K562 (cell line): ENCODE data around the gene CRADD. TPM values are rescaled to one million over a fixed set of nuclear protein-coding genes. Genes with fewer than 3 reads are reported as not detected.

Experiments
- ATAC-seq: fragments of 200-7000 bp; cut with Tn5 transposase; 3 replicates; pipeline ENCODE4 v1.9.1; 2020; ENCODE audit warnings: moderate library complexity
- BruUV-seq: library from RNA; stranded (reverse); fragments of 400-500 nt; replicated peaks from 2 replicates; lab custom pipeline; 2021; lab: Mats Ljungman, UMichigan
- CTCF ChIA-PET: fragments of 300-600 bp; formaldehyde crosslinking; extraction: SDS; loops from one replicate; lab custom pipeline; 2021; ENCODE audit warnings: low intra/inter-chr PET ratio; lab: Yijun Ruan, JAX
- POLR2A ChIA-PET: fragments of 300-600, 350-650 bp; sonication (Branson Sonifier 250); formaldehyde crosslinking; extraction: SDS; loops from one replicate; lab custom pipeline; 2021; ENCODE audit warnings: antibody characterized with exemption, inconsistent platforms; lab: Yijun Ruan, JAX
- DNase-seq, 4 experiments: peaks; one replicate each; pipeline versions ENCODE4 v3.0.0 to v3.0.0-alpha.2; 2011 to 2018; ENCODE audit warnings: low spot score in 3 of 4, mixed read lengths in 3 of 4; ENCODE audit errors: extremely low read depth in 1 of 4
- FAIRE-seq: peaks from 2 replicates; lab custom pipeline; 2011; peaks lifted over from hg19 to GRCh38; lab: Jason Lieb, UNC
- H2AFZ ChIP-seq: 2 replicates; pipeline ENCODE4 v1.6.0; 2011; ENCODE audit warnings: low read depth, low read length, control low read depth, inconsistent platforms
- H3K27ac ChIP-seq: fragments of 200-600 bp; 3 replicates; pipeline ENCODE4 v1.8.0; 2011; ENCODE audit warnings: low read depth, mild to moderate bottlenecking, control low read depth, inconsistent platforms, low read length, moderate library complexity, mixed read lengths; ENCODE audit errors: extremely low read depth
- H3K27me3 ChIP-seq, 2 experiments: fragments of 300-600 bp in 1 of 2; 2 replicates in 1 of 2; 3 replicates in 1 of 2; pipeline versions ENCODE4 v1.6.0 to v1.8.0; 2011; ENCODE audit warnings: inconsistent platforms in 2 of 2, low read length in 2 of 2, mild to moderate bottlenecking in 1 of 2, mixed read lengths in 1 of 2, moderate library complexity in 1 of 2; ENCODE audit not compliant: control insufficient read depth in 2 of 2, insufficient read depth in 2 of 2
- H3K36me3 ChIP-seq: fragments of 300-600 bp; 3 replicates; pipeline ENCODE4 v1.8.0; 2011; ENCODE audit warnings: mild to moderate bottlenecking, low read length, inconsistent platforms; ENCODE audit not compliant: control insufficient read depth, insufficient read depth
- H3K4me1 ChIP-seq, 2 experiments: fragments of 200-600 bp in 1 of 2; replicated peaks in 1 of 2; 2 replicates in 1 of 2; 3 replicates in 1 of 2; pipeline versions ENCODE4 v1.5.1 to v1.8.0; 2011; ENCODE audit warnings: inconsistent platforms in 2 of 2, low read length in 2 of 2, mild to moderate bottlenecking in 1 of 2, mixed read lengths in 1 of 2, moderate library complexity in 1 of 2; ENCODE audit not compliant: control insufficient read depth in 2 of 2, insufficient read depth in 2 of 2
- H3K4me2 ChIP-seq: 2 replicates; pipeline ENCODE4 v1.6.1; 2011; ENCODE audit warnings: low read length, control low read depth, inconsistent platforms, mixed read lengths; ENCODE audit not compliant: insufficient read depth
- H3K4me3 ChIP-seq: fragments of 200-600 bp; sonication (generic), shearing (Covaris generic); 2 replicates; pipeline ENCODE4 v1.5.1; 2016; ENCODE audit warnings: control low read depth, inconsistent platforms
- H3K79me2 ChIP-seq: fragments of 200-600 bp; 3 replicates; pipeline ENCODE4 v1.8.0; 2011; ENCODE audit warnings: low read length, inconsistent platforms; ENCODE audit not compliant: control insufficient read depth, insufficient read depth
- H3K9ac ChIP-seq, 2 experiments: 2 replicates each; pipeline versions ENCODE4 v1.6.0 to v1.6.1; 2011; ENCODE audit warnings: low read depth in 2 of 2, low read length in 2 of 2, control low read depth in 1 of 2, inconsistent platforms in 1 of 2, mild to moderate bottlenecking in 1 of 2, mixed read lengths in 1 of 2; ENCODE audit not compliant: insufficient read depth in 1 of 2
- H3K9me1 ChIP-seq: one replicate; pipeline ENCODE4 v1.6.0; 2011; ENCODE audit warnings: inconsistent platforms, mild to moderate bottlenecking, low read length, moderate library complexity; ENCODE audit not compliant: control insufficient read depth, insufficient read depth
- H3K9me3 ChIP-seq: replicated peaks from 2 replicates; pipeline ENCODE4 v1.5.1; 2011; ENCODE audit warnings: low read depth, low read length, inconsistent platforms; ENCODE audit not compliant: control insufficient read depth, insufficient read depth
- H4K20me1 ChIP-seq: replicated peaks from 2 replicates; pipeline ENCODE4 v1.6.1; 2011; ENCODE audit warnings: low read length, inconsistent platforms, mixed read lengths; ENCODE audit not compliant: control insufficient read depth, insufficient read depth
- BHLHE40 ChIP-seq: IDR thresholded peaks from 2 replicates; pipeline ENCODE4 v1.6.1; 2011; ENCODE audit warnings: low read length, improper control_type of control experiment
- CXXC5 ChIP-seq: fragments of 250-450 bp; sonication (Bioruptor Pico); IDR thresholded peaks from 2 replicates; pipeline ENCODE4 v1.8.0; 2022; ENCODE audit warnings: inconsistent platforms, mild to moderate bottlenecking, moderate library complexity
- FOXM1 ChIP-seq, 2 experiments: fragments of 450-650 bp in 1 of 2; sonication (generic) in 1 of 2; formaldehyde crosslinking in 1 of 2; IDR thresholded peaks; 2 replicates each; pipeline versions ENCODE4 v1.6.1 to v1.9.0; 2017 to 2022; ENCODE audit warnings: low read depth in 2 of 2, mild to moderate bottlenecking in 2 of 2, missing genetic modification reagents in 1 of 2, moderate library complexity in 1 of 2
- FOXP1 ChIP-seq: sonication (generic); formaldehyde crosslinking; IDR thresholded peaks from 2 replicates; pipeline ENCODE4 v1.8.0; 2022; ENCODE audit warnings: mild to moderate bottlenecking, missing genetic modification reagents
- HNRNPH1 ChIP-seq: fragments of 200-400 bp; formaldehyde crosslinking; optimal IDR thresholded peaks from 2 replicates; pipeline ENCODE3; 2017; ENCODE audit warnings: low read depth, mild to moderate bottlenecking, low read length, moderate library complexity
- HNRNPK ChIP-seq: fragments of 200-400 bp; formaldehyde crosslinking; IDR thresholded peaks from one replicate; pipeline ENCODE4 v1.6.1; 2018; ENCODE audit warnings: mild to moderate bottlenecking, low read depth, low read length; ENCODE audit not compliant: poor library complexity, severe bottlenecking
- KLF10 ChIP-seq: fragments of 250-450 bp; sonication (Bioruptor Pico); IDR thresholded peaks from 2 replicates; pipeline ENCODE4 v1.6.1; 2021; ENCODE audit warnings: matching md5 sums
- MBD2 ChIP-seq: sonication (generic); IDR thresholded peaks from 2 replicates; pipeline ENCODE4 v1.6.1; 2016; ENCODE audit warnings: low read depth, borderline replicate concordance
- MXI1 ChIP-seq: IDR thresholded peaks from 2 replicates; pipeline ENCODE4 v1.6.1; 2011; ENCODE audit warnings: low read depth, mild to moderate bottlenecking, improper control_type of control experiment, low read length
- NR3C1 ChIP-seq: sonication (generic); formaldehyde crosslinking; IDR thresholded peaks from 2 replicates; pipeline ENCODE4 v1.8.1; 2022; ENCODE audit warnings: missing genetic modification reagents
- RBM14 ChIP-seq: fragments of 200-400 bp; formaldehyde crosslinking; IDR thresholded peaks from 2 replicates; pipeline ENCODE4 v1.6.1; 2018; ENCODE audit warnings: low read depth, mild to moderate bottlenecking, low read length, moderate library complexity, borderline replicate concordance; ENCODE audit not compliant: insufficient read depth
- RBM22 ChIP-seq: fragments of 200-400 bp; formaldehyde crosslinking; IDR thresholded peaks from 2 replicates; pipeline ENCODE4 v1.6.1; 2018; ENCODE audit warnings: low read length, low read depth; ENCODE audit not compliant: poor library complexity, severe bottlenecking
- STAT5A ChIP-seq: IDR thresholded peaks from 2 replicates; pipeline ENCODE4 v1.6.1; 2012; ENCODE audit warnings: low read length, inconsistent platforms, borderline replicate concordance
- ZKSCAN8 ChIP-seq: fragments of 200-800 bp; sonication (Bioruptor generic); IDR thresholded peaks from 2 replicates; pipeline ENCODE4 v1.6.1; 2016; ENCODE audit warnings: missing genetic modification characterization, missing compliant biosample characterization
- ZNF511 ChIP-seq: sonication (generic); formaldehyde crosslinking; IDR thresholded peaks from 2 replicates; pipeline ENCODE4 v1.8.0; 2022; ENCODE audit warnings: mild to moderate bottlenecking, missing genetic modification reagents
- in situ Hi-C: fragments of 300-500 bp; cut with MboI; formaldehyde crosslinking; loops from 4 replicates; pipeline ENCODE4 v1.15.0; 2018; ENCODE audit warnings: inconsistent platforms, mixed read lengths
- intact Hi-C: fragments of 100-400 bp; cut with micrococcal nuclease; formaldehyde crosslinking; loops from 2 replicates; pipeline ENCODE4 v1.14.2; 2022
- polyA plus RNA-seq, 8 experiments: library from polyadenylated mRNA; depleted of rRNA in 4 of 8; stranded (reverse) in 5 of 8; unstranded in 3 of 8; fragments of >200 nt; fragmentation: Nextera tagmentation in 2 of 8; fragmentation: Illumina TruSeq in 1 of 8; extraction: Ambion mirVana in 2 of 8; extraction: Trizol in 1 of 8; gene quantifications; 2 replicates each; pipeline versions ENCODE4 v1.2.1 to v1.2.3, GENCODE V29; 2011 to 2014; ENCODE audit warnings: inconsistent platforms in 1 of 8, missing spikeins in 1 of 8
- total RNA-seq, 7 experiments: library from RNA; depleted of rRNA in 6 of 7; stranded (reverse); fragments of >200 nt in 6 of 7; fragmentation: Illumina TruSeq in 2 of 7; extraction: Trizol in 2 of 7; gene quantifications; 2 replicates each; pipeline versions ENCODE4 v1.2.1 to v1.2.3, GENCODE V29; 2011 to 2021; ENCODE audit warnings: low replicate concordance in 1 of 7
- TF ChIP-seq, protein P1 (sequence below): fragments of 250-450 bp; sonication (Bioruptor Pico); IDR thresholded peaks from 2 replicates; pipeline ENCODE4 v1.4.0; 2020; ENCODE audit warnings: borderline replicate concordance
- TF ChIP-seq, protein P2 (sequence below): fragments of 450-650 bp; formaldehyde crosslinking; conservative IDR thresholded peaks from 2 replicates; pipeline ENCODE4 v1.4.0; 2022; ENCODE audit warnings: mild to moderate bottlenecking, missing genetic modification characterization
- TF ChIP-seq, protein P3 (sequence below): sonication (generic); formaldehyde crosslinking; IDR thresholded peaks from 2 replicates; pipeline ENCODE4 v1.8.0; 2022; ENCODE audit warnings: missing genetic modification reagents, mild to moderate bottlenecking, borderline replicate concordance

CRADD gene
- total and polyA plus RNA-seq, 9 of the 15 experiments (the other 6 are each of a cell fraction or from before 2014, with no cell fraction given): 20.5 to 41.1 (median 25.9) TPM

- CTCF ChIA-PET: interaction anchor here (0.6 kb wide), 1 partner anchor 245 kb away, joined by 3 read pairs; no protein-coding TSS in a partner anchor
- Histone ChIP-seq H3K4me3 (no peak overlapping the region), H3K36me3 (no peaks in the 10 kb centered on the region), H2AFZ (no peak overlapping the region), H3K27me3 (no peaks in the 10 kb centered on the region), H3K79me2 (no peaks in the 10 kb centered on the region), H3K27ac (no peak overlapping the region), H3K4me2 (no peak overlapping the region), H3K9ac (no peak overlapping the region), H3K9me1 (no peaks in the 10 kb centered on the region), H3K9me3 (peaks cover 3% of the 10 kb centered on the region; the same call in 1 of the 2 replicates), H4K20me1 (no peaks in the 10 kb centered on the region), H3K4me1 (peaks cover 4 to 14% of the 10 kb centered on the region in 2 experiments)
- BruUV-seq: no TSS peak
- in situ Hi-C loops (no loop called here), intact Hi-C loops (no loop called here)
- DNase-seq (no peak), FAIRE-seq (no peak), ATAC-seq (no peak)
- POLR2A ChIA-PET: no interaction called here
- TF ChIP-seq ZKSCAN8 (CRISPR knock-in tag): no peak
- no peak for TF ChIP-seq NR3C1 (CRISPR knock-in tag)
- TF ChIP-seq HNRNPK: no peak
- TF ChIP-seq, protein P1, sequence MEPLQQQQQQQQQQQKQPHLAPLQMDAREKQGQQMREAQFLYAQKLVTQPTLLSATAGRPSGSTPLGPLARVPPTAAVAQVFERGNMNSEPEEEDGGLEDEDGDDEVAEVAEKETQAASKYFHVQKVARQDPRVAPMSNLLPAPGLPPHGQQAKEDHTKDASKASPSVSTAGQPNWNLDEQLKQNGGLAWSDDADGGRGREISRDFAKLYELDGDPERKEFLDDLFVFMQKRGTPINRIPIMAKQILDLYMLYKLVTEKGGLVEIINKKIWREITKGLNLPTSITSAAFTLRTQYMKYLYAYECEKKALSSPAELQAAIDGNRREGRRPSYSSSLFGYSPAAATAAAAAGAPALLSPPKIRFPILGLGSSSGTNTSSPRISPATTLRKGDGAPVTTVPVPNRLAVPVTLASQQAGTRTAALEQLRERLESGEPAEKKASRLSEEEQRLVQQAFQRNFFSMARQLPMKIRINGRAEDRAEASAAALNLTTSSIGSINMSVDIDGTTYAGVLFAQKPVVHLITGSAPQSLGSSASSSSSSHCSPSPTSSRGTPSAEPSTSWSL: no peak
- no peak for TF ChIP-seq STAT5A
- no peak for TF ChIP-seq MXI1
- TF ChIP-seq MBD2: no peak
- TF ChIP-seq KLF10 (CRISPR knock-in tag): no peak
- TF ChIP-seq HNRNPH1: no peak
- TF ChIP-seq, protein P2, sequence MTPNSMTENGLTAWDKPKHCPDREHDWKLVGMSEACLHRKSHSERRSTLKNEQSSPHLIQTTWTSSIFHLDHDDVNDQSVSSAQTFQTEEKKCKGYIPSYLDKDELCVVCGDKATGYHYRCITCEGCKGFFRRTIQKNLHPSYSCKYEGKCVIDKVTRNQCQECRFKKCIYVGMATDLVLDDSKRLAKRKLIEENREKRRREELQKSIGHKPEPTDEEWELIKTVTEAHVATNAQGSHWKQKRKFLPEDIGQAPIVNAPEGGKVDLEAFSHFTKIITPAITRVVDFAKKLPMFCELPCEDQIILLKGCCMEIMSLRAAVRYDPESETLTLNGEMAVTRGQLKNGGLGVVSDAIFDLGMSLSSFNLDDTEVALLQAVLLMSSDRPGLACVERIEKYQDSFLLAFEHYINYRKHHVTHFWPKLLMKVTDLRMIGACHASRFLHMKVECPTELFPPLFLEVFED (CRISPR knock-in tag): no peak
- TF ChIP-seq RBM14: no peak
- no peak for TF ChIP-seq ZNF511 (CRISPR knock-in tag)
- TF ChIP-seq BHLHE40: no peak
- no peak for TF ChIP-seq FOXM1 (IDR thresholded peaks at IDR 0.05; ENCODE audit: low read depth)
- no peak for TF ChIP-seq FOXM1 (CRISPR knock-in tag; IDR thresholded peaks at IDR 0.05; ENCODE audit: low read depth)
- TF ChIP-seq CXXC5 (CRISPR knock-in tag): no peak
- no peak for TF ChIP-seq FOXP1 (CRISPR knock-in tag)
- TF ChIP-seq, protein P3, sequence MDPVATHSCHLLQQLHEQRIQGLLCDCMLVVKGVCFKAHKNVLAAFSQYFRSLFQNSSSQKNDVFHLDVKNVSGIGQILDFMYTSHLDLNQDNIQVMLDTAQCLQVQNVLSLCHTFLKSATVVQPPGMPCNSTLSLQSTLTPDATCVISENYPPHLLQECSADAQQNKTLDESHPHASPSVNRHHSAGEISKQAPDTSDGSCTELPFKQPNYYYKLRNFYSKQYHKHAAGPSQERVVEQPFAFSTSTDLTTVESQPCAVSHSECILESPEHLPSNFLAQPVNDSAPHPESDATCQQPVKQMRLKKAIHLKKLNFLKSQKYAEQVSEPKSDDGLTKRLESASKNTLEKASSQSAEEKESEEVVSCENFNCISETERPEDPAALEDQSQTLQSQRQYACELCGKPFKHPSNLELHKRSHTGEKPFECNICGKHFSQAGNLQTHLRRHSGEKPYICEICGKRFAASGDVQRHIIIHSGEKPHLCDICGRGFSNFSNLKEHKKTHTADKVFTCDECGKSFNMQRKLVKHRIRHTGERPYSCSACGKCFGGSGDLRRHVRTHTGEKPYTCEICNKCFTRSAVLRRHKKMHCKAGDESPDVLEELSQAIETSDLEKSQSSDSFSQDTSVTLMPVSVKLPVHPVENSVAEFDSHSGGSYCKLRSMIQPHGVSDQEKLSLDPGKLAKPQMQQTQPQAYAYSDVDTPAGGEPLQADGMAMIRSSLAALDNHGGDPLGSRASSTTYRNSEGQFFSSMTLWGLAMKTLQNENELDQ (CRISPR knock-in tag): no peak
- no peak for TF ChIP-seq RBM22
These were observed 247.2 kb downstream of the CRADD start for GRCh38 chr12:93924367-93924766.
